ENCODE measurements around the gene AFF3.

DNA sequence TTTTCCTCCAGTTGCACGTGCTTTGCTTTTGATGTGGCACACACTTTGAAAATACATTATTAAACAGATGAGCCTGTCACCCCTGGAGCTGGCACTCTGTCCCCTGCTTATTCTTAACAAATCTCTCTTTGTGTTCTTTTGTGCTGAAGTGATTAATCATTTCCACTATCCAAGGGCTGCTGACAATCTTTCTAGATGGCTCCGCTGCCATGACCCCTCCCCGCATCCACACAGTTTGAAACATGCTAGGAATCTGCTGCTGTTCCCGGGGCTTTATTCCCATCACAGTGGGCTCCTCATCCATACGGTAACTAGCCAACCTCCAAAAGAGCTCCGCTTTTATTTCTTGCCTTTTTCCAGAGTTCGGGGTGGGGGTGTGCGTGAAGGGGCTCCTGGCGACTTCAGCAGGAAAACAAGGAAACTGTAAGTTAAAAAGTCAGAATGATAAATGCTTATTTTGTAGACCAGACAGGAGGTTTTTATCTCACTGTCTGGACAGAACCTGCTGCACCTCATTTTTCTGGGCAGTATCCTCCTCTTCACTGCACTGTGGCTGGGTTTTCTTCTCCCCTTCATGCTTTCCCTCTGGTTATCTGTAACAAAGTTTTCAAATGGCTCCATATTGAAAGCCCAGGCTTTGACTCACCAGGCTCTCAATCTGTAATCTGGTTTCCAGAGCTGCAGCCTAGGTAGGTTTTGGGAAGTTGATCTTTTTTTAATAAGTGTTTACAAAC, 319.7 kb downstream of the AFF3 start:
- TF ChIP-seq, protein P1, sequence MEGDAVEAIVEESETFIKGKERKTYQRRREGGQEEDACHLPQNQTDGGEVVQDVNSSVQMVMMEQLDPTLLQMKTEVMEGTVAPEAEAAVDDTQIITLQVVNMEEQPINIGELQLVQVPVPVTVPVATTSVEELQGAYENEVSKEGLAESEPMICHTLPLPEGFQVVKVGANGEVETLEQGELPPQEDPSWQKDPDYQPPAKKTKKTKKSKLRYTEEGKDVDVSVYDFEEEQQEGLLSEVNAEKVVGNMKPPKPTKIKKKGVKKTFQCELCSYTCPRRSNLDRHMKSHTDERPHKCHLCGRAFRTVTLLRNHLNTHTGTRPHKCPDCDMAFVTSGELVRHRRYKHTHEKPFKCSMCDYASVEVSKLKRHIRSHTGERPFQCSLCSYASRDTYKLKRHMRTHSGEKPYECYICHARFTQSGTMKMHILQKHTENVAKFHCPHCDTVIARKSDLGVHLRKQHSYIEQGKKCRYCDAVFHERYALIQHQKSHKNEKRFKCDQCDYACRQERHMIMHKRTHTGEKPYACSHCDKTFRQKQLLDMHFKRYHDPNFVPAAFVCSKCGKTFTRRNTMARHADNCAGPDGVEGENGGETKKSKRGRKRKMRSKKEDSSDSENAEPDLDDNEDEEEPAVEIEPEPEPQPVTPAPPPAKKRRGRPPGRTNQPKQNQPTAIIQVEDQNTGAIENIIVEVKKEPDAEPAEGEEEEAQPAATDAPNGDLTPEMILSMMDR (conservative IDR thresholded peaks at IDR 0.05; ENCODE audit: low read depth, low read length), result no peak
- no peak for TF ChIP-seq POLR2A (IDR thresholded peaks at IDR 0.05; ENCODE audit: low read depth, low read length)
- TF ChIP-seq CHD1 (IDR thresholded peaks at IDR 0.05; ENCODE audit: low read depth, low read length), result no peak
- TF ChIP-seq RAD21 (IDR thresholded peaks at IDR 0.05; ENCODE audit: low read length), result no peak
- TF ChIP-seq BHLHE40 (IDR thresholded peaks at IDR 0.05; ENCODE audit: low read depth, low read length), result no peak
- no peak for TF ChIP-seq RFX5 (IDR thresholded peaks at IDR 0.05; ENCODE audit: low read depth, low read length)
- TF ChIP-seq FOS (IDR thresholded peaks at IDR 0.05; ENCODE audit: low read depth, low read length), result no peak

All from IMR-90 (cell line).